NT2/D1 (cell line): ENCODE measurements around the gene ZNF282.

Experiments
- DNase-seq: peaks from one replicate; pipeline ENCODE4 v3.0.0-alpha.2; 2011; ENCODE audit warnings: low read depth, low spot score
- H3K27me3 ChIP-seq: 2 replicates; pipeline ENCODE4 v1.6.0; 2011; ENCODE audit warnings: mild to moderate bottlenecking; ENCODE audit not compliant: insufficient read length, insufficient read depth
- H3K36me3 ChIP-seq: 2 replicates; pipeline ENCODE4 v1.6.1; 2011; ENCODE audit warnings: mild to moderate bottlenecking, low read length, mixed read lengths; ENCODE audit not compliant: insufficient read depth, insufficient read length
- H3K4me1 ChIP-seq: 2 replicates; pipeline ENCODE4 v1.5.1; 2011; ENCODE audit not compliant: insufficient read depth, insufficient read length
- H3K4me3 ChIP-seq: 2 replicates; pipeline ENCODE4 v1.5.1; 2011; ENCODE audit warnings: low read depth; ENCODE audit not compliant: insufficient read length
- H3K9ac ChIP-seq: 2 replicates; pipeline ENCODE4 v1.6.0; 2011; ENCODE audit warnings: low read depth; ENCODE audit not compliant: insufficient read length
- H3K9me3 ChIP-seq: 2 replicates; pipeline ENCODE4 v1.5.1; 2011; ENCODE audit warnings: mild to moderate bottlenecking, low read length; ENCODE audit not compliant: insufficient read depth
- SUZ12 ChIP-seq: IDR thresholded peaks from 2 replicates; pipeline ENCODE4 v1.6.1; 2011; ENCODE audit not compliant: insufficient read length, insufficient read depth; ENCODE audit errors: extremely low read depth
- YY1 ChIP-seq: IDR thresholded peaks from 2 replicates; pipeline ENCODE4 v1.6.1; 2011; ENCODE audit not compliant: insufficient read length, insufficient read depth
- ZNF274 ChIP-seq: IDR thresholded peaks from 2 replicates; pipeline ENCODE4 v1.6.1; 2011; ENCODE audit warnings: mild to moderate bottlenecking, low read depth, low read length

The ZNF282 gene

GRCh38 chr7:149252378-149252777, 57.0 kb downstream of the ZNF282 start:
- no peak for TF ChIP-seq YY1
- no peak for TF ChIP-seq SUZ12
- no peak for TF ChIP-seq ZNF274
- Histone ChIP-seq H3K9ac (no peak overlapping the region), H3K4me3 (no peak overlapping the region), H3K9me3 (no peaks in the 10 kb centered on the region), H3K4me1 (no peaks in the 10 kb centered on the region), H3K27me3 (no peaks in the 10 kb centered on the region), H3K36me3 (peaks cover 63% of the 10 kb centered on the region)
- no peak for DNase-seq

- Histone ChIP-seq H3K27me3 (no peaks in the 10 kb centered on the region), H3K9ac (no peak overlapping the region), H3K4me3 (no peak overlapping the region), H3K4me1 (no peaks in the 10 kb centered on the region), H3K36me3 (peaks cover 60% of the 10 kb centered on the region), H3K9me3 (no peaks in the 10 kb centered on the region)
- TF ChIP-seq SUZ12 (no peak), YY1 (no peak), ZNF274 (no peak)
- DNase-seq: no peak
These were observed 58.3 kb downstream of the ZNF282 start for GRCh38 chr7:149253665-149254064.

- no peak overlapping the region for H3K9ac ChIP-seq
- H3K27me3 ChIP-seq: no peaks in the 10 kb centered on the region
- H3K36me3 ChIP-seq: peaks cover 60% of the 10 kb centered on the region
- no peak for DNase-seq
- H3K4me3 ChIP-seq: no peak overlapping the region
- no peaks in the 10 kb centered on the region for H3K9me3 ChIP-seq
- TF ChIP-seq YY1 (no peak), ZNF274 (no peak), SUZ12 (no peak)
- H3K4me1 ChIP-seq: no peaks in the 10 kb centered on the region
These were observed 59.0 kb downstream of the ZNF282 start for GRCh38 chr7:149254181-149254858.

- Histone ChIP-seq H3K9me3 (no peaks in the 10 kb centered on the region), H3K27me3 (no peaks in the 10 kb centered on the region), H3K36me3 (peaks cover 55% of the 10 kb centered on the region), H3K4me1 (no peaks in the 10 kb centered on the region), H3K9ac (no peak overlapping the region), H3K4me3 (no peak overlapping the region)
- DNase-seq: no peak
- TF ChIP-seq SUZ12: no peak
- TF ChIP-seq YY1: no peak
- TF ChIP-seq ZNF274: no peak
These were observed 59.8 kb downstream of the ZNF282 start for GRCh38 chr7:149255174-149255573.

GRCh38 chr7:149256568-149256967, 61.2 kb downstream of the ZNF282 start:
- Histone ChIP-seq H3K9me3 (no peaks in the 10 kb centered on the region), H3K4me3 (no peak overlapping the region), H3K4me1 (no peaks in the 10 kb centered on the region), H3K36me3 (peaks cover 46% of the 10 kb centered on the region), H3K27me3 (no peaks in the 10 kb centered on the region), H3K9ac (no peak overlapping the region)
- no peak for TF ChIP-seq SUZ12
- TF ChIP-seq ZNF274: no peak
- no peak for TF ChIP-seq YY1
- no peak for DNase-seq

GRCh38 chr7:149257146-149257545, 61.8 kb downstream of the ZNF282 start:
- H3K27me3 ChIP-seq: no peaks in the 10 kb centered on the region
- no peak for DNase-seq
- no peaks in the 10 kb centered on the region for H3K9me3 ChIP-seq
- no peak overlapping the region for H3K9ac ChIP-seq
- TF ChIP-seq YY1: no peak
- H3K4me1 ChIP-seq: no peaks in the 10 kb centered on the region
- peaks cover 42% of the 10 kb centered on the region for H3K36me3 ChIP-seq
- no peak overlapping the region for H3K4me3 ChIP-seq

GRCh38 chr7:149261316-149261828, 66.0 kb downstream of the ZNF282 start:
- Histone ChIP-seq H3K9me3 (no peaks in the 10 kb centered on the region), H3K27me3 (no peaks in the 10 kb centered on the region), H3K4me1 (no peaks in the 10 kb centered on the region), H3K4me3 (peak overlapping the region; percentile 68), H3K9ac (peak overlapping the region; percentile 91), H3K36me3 (peaks cover 26% of the 10 kb centered on the region)
- DNase-seq: no peak
- no peak for TF ChIP-seq YY1
- TF ChIP-seq SUZ12: no peak
- TF ChIP-seq ZNF274: no peak
